ENCODE results near the gene GNG4. TPM values are rescaled to one million over a fixed set of nuclear protein-coding genes. Genes with fewer than 3 reads are reported as not detected.

The GNG4 gene
- total RNA-seq, 1 donor from 2014 or later = not detected

GRCh38 chr1:235679644-235680043, 30.1 kb upstream of the GNG4 start:
- Histone ChIP-seq H3K36me3 (ENCODE audit: control insufficient read depth, insufficient read depth, low read length) (peaks cover 2% of the 10 kb centered on the region), H3K27me3 (ENCODE audit: control insufficient read depth, insufficient read depth, low read length) (no peaks in the 10 kb centered on the region), H3K4me3 (ENCODE audit: low read depth, low read length) (no peak overlapping the region)
- DNase-seq (ENCODE audit: low read depth) (no peak), FAIRE-seq (no peak)
- no peak for TF ChIP-seq CTCF (IDR thresholded peaks at IDR 0.05; ENCODE audit: insufficient read depth, low read length, severe bottlenecking)

- FAIRE-seq (no peak), DNase-seq (ENCODE audit: low read depth) (no peak)
- H3K36me3 ChIP-seq (ENCODE audit: control insufficient read depth, insufficient read depth, low read length) = peaks cover 2% of the 10 kb centered on the region
- no peak overlapping the region for H3K4me3 ChIP-seq (ENCODE audit: low read depth, low read length)
- no peaks in the 10 kb centered on the region for H3K27me3 ChIP-seq (ENCODE audit: control insufficient read depth, insufficient read depth, low read length)
- TF ChIP-seq CTCF (IDR thresholded peaks at IDR 0.05; ENCODE audit: insufficient read depth, low read length, severe bottlenecking) = no peak
Measured at GRCh38 chr1:235679005-235679404, 29.4 kb upstream of the GNG4 start.

- DNase-seq (ENCODE audit: low read depth) (peak; percentile 17), FAIRE-seq (no peak)
- Histone ChIP-seq H3K4me3 (ENCODE audit: low read depth, low read length) (no peak overlapping the region), H3K27me3 (ENCODE audit: control insufficient read depth, insufficient read depth, low read length) (no peaks in the 10 kb centered on the region), H3K36me3 (ENCODE audit: control insufficient read depth, insufficient read depth, low read length) (peaks cover 2% of the 10 kb centered on the region)
- TF ChIP-seq CTCF (IDR thresholded peaks at IDR 0.05; ENCODE audit: insufficient read depth, low read length, severe bottlenecking) = no peak
Measured at GRCh38 chr1:235675152-235675890, 25.7 kb upstream of the GNG4 start.

- FAIRE-seq (no peak), DNase-seq (ENCODE audit: low read depth) (no peak)
- TF ChIP-seq CTCF (IDR thresholded peaks at IDR 0.05; ENCODE audit: insufficient read depth, low read length, severe bottlenecking) = no peak
- Histone ChIP-seq H3K36me3 (ENCODE audit: control insufficient read depth, insufficient read depth, low read length) (peaks cover 3% of the 10 kb centered on the region), H3K4me3 (ENCODE audit: low read depth, low read length) (no peak overlapping the region), H3K27me3 (ENCODE audit: control insufficient read depth, insufficient read depth, low read length) (no peaks in the 10 kb centered on the region)
Measured at GRCh38 chr1:235673981-235674380, 24.4 kb upstream of the GNG4 start.

GRCh38 chr1:235671992-235672391, 22.4 kb upstream of the GNG4 start:
- FAIRE-seq (no peak), DNase-seq (ENCODE audit: low read depth) (no peak)
- H3K4me3 ChIP-seq (ENCODE audit: low read depth, low read length) = no peak overlapping the region
- TF ChIP-seq CTCF (IDR thresholded peaks at IDR 0.05; ENCODE audit: insufficient read depth, low read length, severe bottlenecking) = no peak
- peaks cover 3% of the 10 kb centered on the region for H3K36me3 ChIP-seq (ENCODE audit: control insufficient read depth, insufficient read depth, low read length)
- H3K27me3 ChIP-seq (ENCODE audit: control insufficient read depth, insufficient read depth, low read length) = no peaks in the 10 kb centered on the region
